ENCODE results near the gene ITPK1.

Gene ITPK1

DNA sequence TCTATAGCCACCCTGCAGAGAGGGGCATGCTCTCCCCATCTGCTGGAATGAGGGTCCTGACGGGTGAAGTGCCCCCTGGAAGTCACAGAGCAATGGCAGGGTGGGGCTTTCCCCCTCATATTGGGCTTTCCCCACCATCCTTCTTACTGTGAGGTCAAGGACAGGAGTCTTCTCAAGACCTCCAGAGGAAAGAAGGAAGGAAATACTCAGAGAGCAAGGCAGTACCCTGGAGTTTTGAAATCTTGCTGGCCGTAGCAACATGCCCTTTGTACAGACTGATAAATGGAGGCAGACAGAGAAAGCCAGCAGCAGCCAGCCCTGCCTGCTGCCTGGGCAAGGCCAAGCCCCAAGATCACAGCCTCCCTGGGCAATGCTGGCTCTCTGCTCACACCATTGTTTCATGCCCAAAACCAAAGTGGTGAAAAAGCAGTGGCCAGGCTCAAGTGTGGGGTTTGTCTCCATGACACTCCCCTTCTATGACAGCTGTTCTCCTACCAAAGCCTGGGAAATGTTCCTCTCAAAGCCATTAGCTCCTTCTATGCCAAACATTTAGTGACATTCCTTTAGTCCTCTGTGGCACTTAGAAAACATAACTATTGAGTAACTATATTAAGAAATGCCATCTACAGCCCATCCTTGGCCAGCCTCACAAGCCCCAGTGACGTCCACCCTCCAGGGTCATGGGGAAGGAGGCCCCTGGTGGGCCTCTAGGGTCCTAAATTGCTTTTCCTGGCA is 13.2 kb upstream of the ITPK1 start:
- TF ChIP-seq CTCF (IDR thresholded peaks at IDR 0.05; ENCODE audit: control extremely low read depth, extremely low read depth, low read depth, missing control alignments), result no peak
- POLR2A ChIA-PET, result no interaction called here
- CTCF ChIA-PET, result interaction anchor here (1.5 to 2.5 kb wide), 4 partner anchors 10 to 16 kb away, joined by 3 to 9 read pairs (median 6); no protein-coding TSS in a partner anchor
- no peak for DNase-seq (ENCODE audit: extremely low spot score)

- TF ChIP-seq CTCF (IDR thresholded peaks at IDR 0.05; ENCODE audit: control extremely low read depth, extremely low read depth, low read depth, missing control alignments), result no peak
- ChIA-PET CTCF (interaction anchor here (1.2 kb wide), 1 partner anchor 10 kb away, joined by 3 read pairs; no protein-coding TSS in a partner anchor), POLR2A (no interaction called here)
- DNase-seq (ENCODE audit: extremely low spot score), result no peak
Measured at GRCh38 chr14:93126111-93126510, 10.4 kb upstream of the ITPK1 start.

GRCh38 chr14:93122826-93123225 is 7.1 kb upstream of the ITPK1 start:
- POLR2A ChIA-PET, result no interaction called here
- TF ChIP-seq CTCF (IDR thresholded peaks at IDR 0.05; ENCODE audit: control extremely low read depth, extremely low read depth, low read depth, missing control alignments), result no peak

DNA sequence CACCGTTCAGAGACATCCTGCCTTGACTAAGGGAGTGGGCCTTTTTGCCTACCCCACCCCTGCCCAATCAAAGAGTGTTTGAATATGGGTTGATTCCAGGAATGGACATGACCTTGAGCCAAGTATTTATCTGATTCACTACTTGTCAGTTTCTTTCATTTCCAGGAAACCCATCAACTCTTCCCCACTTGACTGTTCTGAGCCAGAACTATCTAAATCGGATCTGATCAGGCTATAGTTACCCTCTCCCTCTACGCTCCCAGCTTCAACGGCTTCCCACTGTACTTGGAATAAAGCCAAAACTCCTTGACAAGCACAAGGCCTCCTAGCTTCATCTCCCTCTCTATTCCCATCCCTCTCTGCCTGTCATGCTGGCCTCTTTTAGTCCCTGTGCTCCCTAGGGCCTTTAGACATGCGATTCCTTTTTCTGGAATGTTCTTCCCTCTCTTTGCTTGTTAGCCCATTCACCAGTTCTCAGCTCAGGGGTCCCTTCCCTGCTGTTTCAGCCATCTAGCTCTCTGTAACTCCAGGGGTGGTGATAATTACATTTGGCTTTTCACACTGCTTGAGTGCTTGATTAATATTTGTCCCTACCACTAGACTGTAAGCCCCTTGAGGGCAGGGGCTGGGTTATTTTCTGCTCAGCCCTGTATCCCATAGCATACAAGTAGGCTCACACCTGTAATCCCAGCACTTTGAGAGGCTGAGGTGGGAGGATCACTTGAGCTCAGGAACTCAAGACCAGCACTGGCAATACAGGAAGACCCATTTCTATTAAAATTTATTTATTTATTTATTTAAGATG is 5.5 kb upstream of the ITPK1 start:
- ChIA-PET POLR2A (no interaction called here), CTCF (interaction anchor here (0.7 to 4.3 kb wide), 4 partner anchors 9 to 39 kb away, joined by 3 to 17 read pairs (median 7); no protein-coding TSS in a partner anchor)
- TF ChIP-seq CTCF (IDR thresholded peaks at IDR 0.05; ENCODE audit: control extremely low read depth, extremely low read depth, low read depth, missing control alignments), result no peak
- no peak for DNase-seq (ENCODE audit: extremely low spot score)

More at GRCh38 chr14:93122826-93123225, 7.1 kb upstream of the ITPK1 start:
- DNase-seq (ENCODE audit: extremely low spot score), result no peak
- CTCF ChIA-PET, result interaction anchor here (0.5 to 4.3 kb wide), 3 partner anchors 9 to 533 kb away, joined by 3 to 17 read pairs (median 5); no protein-coding TSS in a partner anchor

GRCh38 chr14:93120517-93120916 is 4.8 kb upstream of the ITPK1 start:
- POLR2A ChIA-PET, result no interaction called here
- DNase-seq (ENCODE audit: extremely low spot score), result no peak

More at GRCh38 chr14:93120517-93120916, 4.8 kb upstream of the ITPK1 start:
- no peak for TF ChIP-seq CTCF (IDR thresholded peaks at IDR 0.05; ENCODE audit: control extremely low read depth, extremely low read depth, low read depth, missing control alignments)
- CTCF ChIA-PET, result interaction anchor here (0.7 to 4.3 kb wide), 5 partner anchors 8 to 40 kb away, joined by 3 to 17 read pairs (median 5); no protein-coding TSS in a partner anchor
